BJ (cell line): Measurements from ENCODE around the gene ZBBX. TPM values are rescaled to one million over a fixed set of nuclear protein-coding genes. Genes with fewer than 3 reads are reported as not detected.

Source experiments
- CTCF ChIA-PET: fragments of 350-600 bp; formaldehyde crosslinking; extraction: SDS; loops from one replicate; lab custom pipeline; 2021; ENCODE audit warnings: antibody characterized with exemption, inconsistent platforms; lab: Yijun Ruan, JAX
- POLR2A ChIA-PET: fragments of 300-600 bp; sonication (Branson Sonifier 250); formaldehyde crosslinking; extraction: SDS; loops from one replicate; lab custom pipeline; 2021; ENCODE audit warnings: antibody characterized with exemption; lab: Charles Lee
- DNase-seq: peaks from one replicate; pipeline ENCODE4 v3.0.0-alpha.2; 2011; ENCODE audit warnings: low read depth
- H3K27me3 ChIP-seq: 2 replicates; pipeline ENCODE4 v1.6.0; 2011; ENCODE audit warnings: low read length; ENCODE audit not compliant: control insufficient read depth, insufficient read depth
- H3K36me3 ChIP-seq: 2 replicates; pipeline ENCODE4 v1.5.1; 2011; ENCODE audit warnings: low read length; ENCODE audit not compliant: control insufficient read depth, insufficient read depth
- H3K4me3 ChIP-seq: 2 replicates; pipeline ENCODE4 v1.5.1; 2011; ENCODE audit warnings: low read depth, mild to moderate bottlenecking, control low read depth, low read length
- CTCF ChIP-seq: IDR thresholded peaks from 2 replicates; pipeline ENCODE4 v1.5.1; 2011; ENCODE audit warnings: low read depth, mild to moderate bottlenecking, control low read depth, inconsistent platforms, low read length, moderate library complexity; ENCODE audit not compliant: insufficient read depth
- polyA plus RNA-seq: library from polyadenylated mRNA; depleted of rRNA; stranded (reverse); fragments of >200 nt; gene quantifications from 2 replicates; pipeline ENCODE4 v1.2.3, GENCODE V29; 2011

The ZBBX gene
- polyA plus RNA-seq, 1 experiment = not detected

GRCh38 chr3:167289435-167289834, 90.7 kb downstream of the ZBBX start:
- no peak overlapping the region for H3K4me3 ChIP-seq
- no peak for TF ChIP-seq CTCF
- DNase-seq = no peak
- H3K36me3 ChIP-seq = no peaks in the 10 kb centered on the region
- POLR2A ChIA-PET = no interaction called here
- H3K27me3 ChIP-seq = no peaks in the 10 kb centered on the region
- CTCF ChIA-PET = no interaction called here

GRCh38 chr3:167288737-167289136, 91.4 kb downstream of the ZBBX start:
- no peak overlapping the region for H3K4me3 ChIP-seq
- no peak for DNase-seq
- ChIA-PET POLR2A (no interaction called here), CTCF (no interaction called here)
- H3K27me3 ChIP-seq = no peaks in the 10 kb centered on the region
- H3K36me3 ChIP-seq = no peaks in the 10 kb centered on the region
- no peak for TF ChIP-seq CTCF

- DNase-seq = no peak
- POLR2A ChIA-PET = no interaction called here
- H3K27me3 ChIP-seq = no peaks in the 10 kb centered on the region
- no peak overlapping the region for H3K4me3 ChIP-seq
- CTCF ChIA-PET = no interaction called here
- no peaks in the 10 kb centered on the region for H3K36me3 ChIP-seq
- no peak for TF ChIP-seq CTCF
Measured at GRCh38 chr3:167287308-167287707, 92.8 kb downstream of the ZBBX start.

- CTCF ChIA-PET = interaction anchor here (1.2 kb wide), 1 partner anchor 16 kb away, joined by 3 read pairs; no protein-coding TSS in a partner anchor
- no peaks in the 10 kb centered on the region for H3K36me3 ChIP-seq
- H3K27me3 ChIP-seq = no peaks in the 10 kb centered on the region
- no peak overlapping the region for H3K4me3 ChIP-seq
- POLR2A ChIA-PET = no interaction called here
- DNase-seq = no peak
- TF ChIP-seq CTCF = no peak
Measured at GRCh38 chr3:167274141-167274874, 105.8 kb downstream of the ZBBX start.

GRCh38 chr3:167253037-167253436, 127.1 kb downstream of the ZBBX start:
- Histone ChIP-seq H3K36me3 (no peaks in the 10 kb centered on the region), H3K4me3 (no peak overlapping the region), H3K27me3 (no peaks in the 10 kb centered on the region)
- ChIA-PET POLR2A (no interaction called here), CTCF (interaction anchor here (0.6 kb wide), 1 partner anchor 198 kb away, joined by 3 read pairs; no protein-coding TSS in a partner anchor)
- no peak for TF ChIP-seq CTCF
- DNase-seq = no peak
